HepG2 (cell line): ENCODE measurements around the gene SSU72. TPM values are rescaled to one million over a fixed set of nuclear protein-coding genes. Genes with fewer than 3 reads are reported as not detected.

Source experiments
- ATF4 ChIP-seq, 2 experiments: fragments of 450-650 bp in 1 of 2; sonication (generic) in 1 of 2; formaldehyde crosslinking; IDR thresholded peaks; 2 replicates each; pipeline versions ENCODE4 v1.5.0 to v1.8.0; 2020 to 2022; ENCODE audit warnings: mild to moderate bottlenecking in 1 of 2, missing genetic modification reagents in 1 of 2
- CC2D1A ChIP-seq: sonication (generic); formaldehyde crosslinking; IDR thresholded peaks from 2 replicates; pipeline ENCODE4 v1.8.1; 2023; ENCODE audit warnings: mild to moderate bottlenecking, missing genetic modification reagents
- GATAD2A ChIP-seq: IDR thresholded peaks from 2 replicates; pipeline ENCODE4 v1.6.1; 2016
- MNT ChIP-seq: fragments of 450-650 bp; IDR thresholded peaks from 2 replicates; pipeline ENCODE4 v1.6.1; 2016
- RFX1 ChIP-seq: fragments of 450-650 bp; IDR thresholded peaks from 2 replicates; pipeline ENCODE4 v1.6.1; 2017
- SP5 ChIP-seq: IDR thresholded peaks from 2 replicates; pipeline ENCODE4 v1.6.1; 2016; ENCODE audit warnings: low read depth, borderline replicate concordance
- ZMYM2 ChIP-seq: sonication (generic); formaldehyde crosslinking; IDR thresholded peaks from 2 replicates; pipeline ENCODE4 v1.8.0; 2022; ENCODE audit warnings: mild to moderate bottlenecking, missing genetic modification reagents
- ZNF101 ChIP-seq: sonication (generic); formaldehyde crosslinking; IDR thresholded peaks from 2 replicates; pipeline ENCODE4 v1.4.0; 2020; ENCODE audit warnings: mild to moderate bottlenecking, low read depth, missing genetic modification reagents, borderline replicate concordance
- ZNF550 ChIP-seq: sonication (generic); formaldehyde crosslinking; IDR thresholded peaks from 2 replicates; pipeline ENCODE4 v1.4.0; 2020; ENCODE audit warnings: mild to moderate bottlenecking, missing genetic modification reagents, borderline replicate concordance
- ZNF558 ChIP-seq: sonication (generic); formaldehyde crosslinking; IDR thresholded peaks from 2 replicates; pipeline ENCODE4 v1.9.0; 2022; ENCODE audit warnings: mild to moderate bottlenecking, missing genetic modification reagents, borderline replicate concordance
- ZNF639 ChIP-seq: conservative IDR thresholded peaks from 2 replicates; pipeline ENCODE4 v1.6.1; 2018; ENCODE audit warnings: missing genetic modification reagents
- ZNF850 ChIP-seq: sonication (generic); formaldehyde crosslinking; conservative IDR thresholded peaks from 2 replicates; pipeline ENCODE4 v1.9.0; 2021; ENCODE audit warnings: mild to moderate bottlenecking, missing genetic modification reagents
- polyA plus RNA-seq, 8 experiments: library from polyadenylated mRNA; depleted of rRNA in 3 of 8; stranded (reverse) in 7 of 8; unstranded in 1 of 8; fragments of >200 nt; fragmentation: Illumina TruSeq in 4 of 8; extraction: Trizol in 4 of 8; gene quantifications; 2 replicates each; pipeline versions ENCODE4 v1.2.1 to v1.2.3, GENCODE V29; 2011 to 2016; ENCODE audit warnings: low read depth in 4 of 8, missing spikeins in 1 of 8, mixed read lengths in 1 of 8; ENCODE audit not compliant: insufficient read depth in 1 of 8
- total RNA-seq, 5 experiments: library from RNA; depleted of rRNA; stranded (reverse); fragments of >200 nt; fragmentation: Illumina TruSeq; extraction: Trizol; gene quantifications; 2 replicates each; pipeline ENCODE4 v1.2.3, GENCODE V29; 2016; ENCODE audit warnings: low read depth in 1 of 5
- TF ChIP-seq, protein P1 (sequence below): sonication (generic); formaldehyde crosslinking; IDR thresholded peaks from 2 replicates; pipeline ENCODE4 v1.5.0; 2020; ENCODE audit warnings: mild to moderate bottlenecking, missing genetic modification reagents
- TF ChIP-seq, protein P2 (sequence below), 2 experiments: IDR thresholded peaks; 2 replicates each; pipeline ENCODE4 v1.6.1; 2011 to 2012; ENCODE audit warnings: low read length in 2 of 2, borderline replicate concordance in 1 of 2, low read depth in 1 of 2, mild to moderate bottlenecking in 1 of 2, moderate library complexity in 1 of 2
- TF ChIP-seq, protein P3 (sequence below): IDR thresholded peaks from 2 replicates; pipeline ENCODE4 v1.6.1; 2016; ENCODE audit warnings: low read depth, borderline replicate concordance
- TF ChIP-seq, protein P4 (sequence below): sonication (generic); formaldehyde crosslinking; IDR thresholded peaks from 2 replicates; pipeline ENCODE4 v1.5.1; 2020; ENCODE audit warnings: mild to moderate bottlenecking, moderate library complexity, missing genetic modification reagents

The SSU72 gene
- total and polyA plus RNA-seq, 2 of the 13 experiments (the other 11 are each of a cell fraction or from before 2014, with no cell fraction given): 42.8 to 67.1 TPM

GRCh38 chr1:1511533-1512285 lies 63.0 kb downstream of the SSU72 start, which contains the start of gene ATAD3A (continued):
- TF ChIP-seq MNT (peak; percentile 68), RFX1 (peak; percentile 82), ZNF101 (CRISPR knock-in tag) (no peak), CC2D1A (CRISPR knock-in tag) (no peak), GATAD2A (CRISPR knock-in tag) (peak; percentile 59), ZNF558 (CRISPR knock-in tag) (no peak), ZMYM2 (no peak), ZNF550 (CRISPR knock-in tag) (no peak), ATF4 (CRISPR knock-in tag; IDR thresholded peaks at IDR 0.05) (no peak), ZNF850 (no peak), SP5 (CRISPR knock-in tag) (peak; percentile 50; the same call in 1 of the 2 replicates), ZNF639 (CRISPR knock-in tag) (peak; percentile 94)
- TF ChIP-seq, protein P1, sequence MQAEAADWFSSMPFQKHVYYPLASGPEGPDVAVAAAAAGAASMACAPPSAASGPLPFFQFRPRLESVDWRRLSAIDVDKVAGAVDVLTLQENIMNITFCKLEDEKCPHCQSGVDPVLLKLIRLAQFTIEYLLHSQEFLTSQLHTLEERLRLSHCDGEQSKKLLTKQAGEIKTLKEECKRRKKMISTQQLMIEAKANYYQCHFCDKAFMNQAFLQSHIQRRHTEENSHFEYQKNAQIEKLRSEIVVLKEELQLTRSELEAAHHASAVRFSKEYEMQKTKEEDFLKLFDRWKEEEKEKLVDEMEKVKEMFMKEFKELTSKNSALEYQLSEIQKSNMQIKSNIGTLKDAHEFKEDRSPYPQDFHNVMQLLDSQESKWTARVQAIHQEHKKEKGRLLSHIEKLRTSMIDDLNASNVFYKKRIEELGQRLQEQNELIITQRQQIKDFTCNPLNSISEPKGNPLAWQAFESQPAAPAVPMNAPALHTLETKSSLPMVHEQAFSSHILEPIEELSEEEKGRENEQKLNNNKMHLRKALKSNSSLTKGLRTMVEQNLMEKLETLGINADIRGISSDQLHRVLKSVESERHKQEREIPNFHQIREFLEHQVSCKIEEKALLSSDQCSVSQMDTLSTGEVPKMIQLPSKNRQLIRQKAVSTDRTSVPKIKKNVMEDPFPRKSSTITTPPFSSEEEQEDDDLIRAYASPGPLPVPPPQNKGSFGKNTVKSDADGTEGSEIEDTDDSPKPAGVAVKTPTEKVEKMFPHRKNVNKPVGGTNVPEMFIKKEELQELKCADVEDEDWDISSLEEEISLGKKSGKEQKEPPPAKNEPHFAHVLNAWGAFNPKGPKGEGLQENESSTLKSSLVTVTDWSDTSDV: no peak
- TF ChIP-seq, protein P2, sequence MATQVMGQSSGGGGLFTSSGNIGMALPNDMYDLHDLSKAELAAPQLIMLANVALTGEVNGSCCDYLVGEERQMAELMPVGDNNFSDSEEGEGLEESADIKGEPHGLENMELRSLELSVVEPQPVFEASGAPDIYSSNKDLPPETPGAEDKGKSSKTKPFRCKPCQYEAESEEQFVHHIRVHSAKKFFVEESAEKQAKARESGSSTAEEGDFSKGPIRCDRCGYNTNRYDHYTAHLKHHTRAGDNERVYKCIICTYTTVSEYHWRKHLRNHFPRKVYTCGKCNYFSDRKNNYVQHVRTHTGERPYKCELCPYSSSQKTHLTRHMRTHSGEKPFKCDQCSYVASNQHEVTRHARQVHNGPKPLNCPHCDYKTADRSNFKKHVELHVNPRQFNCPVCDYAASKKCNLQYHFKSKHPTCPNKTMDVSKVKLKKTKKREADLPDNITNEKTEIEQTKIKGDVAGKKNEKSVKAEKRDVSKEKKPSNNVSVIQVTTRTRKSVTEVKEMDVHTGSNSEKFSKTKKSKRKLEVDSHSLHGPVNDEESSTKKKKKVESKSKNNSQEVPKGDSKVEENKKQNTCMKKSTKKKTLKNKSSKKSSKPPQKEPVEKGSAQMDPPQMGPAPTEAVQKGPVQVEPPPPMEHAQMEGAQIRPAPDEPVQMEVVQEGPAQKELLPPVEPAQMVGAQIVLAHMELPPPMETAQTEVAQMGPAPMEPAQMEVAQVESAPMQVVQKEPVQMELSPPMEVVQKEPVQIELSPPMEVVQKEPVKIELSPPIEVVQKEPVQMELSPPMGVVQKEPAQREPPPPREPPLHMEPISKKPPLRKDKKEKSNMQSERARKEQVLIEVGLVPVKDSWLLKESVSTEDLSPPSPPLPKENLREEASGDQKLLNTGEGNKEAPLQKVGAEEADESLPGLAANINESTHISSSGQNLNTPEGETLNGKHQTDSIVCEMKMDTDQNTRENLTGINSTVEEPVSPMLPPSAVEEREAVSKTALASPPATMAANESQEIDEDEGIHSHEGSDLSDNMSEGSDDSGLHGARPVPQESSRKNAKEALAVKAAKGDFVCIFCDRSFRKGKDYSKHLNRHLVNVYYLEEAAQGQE (IDR thresholded peaks at IDR 0.05; ENCODE audit: borderline replicate concordance in 1 of 2, low read depth in 1 of 2, low read length in 2 of 2): 0 out of 4 replicates have a peak, but pooled peaks of 1 of the 2 experiments have one; percentile 50
- TF ChIP-seq, protein P3, sequence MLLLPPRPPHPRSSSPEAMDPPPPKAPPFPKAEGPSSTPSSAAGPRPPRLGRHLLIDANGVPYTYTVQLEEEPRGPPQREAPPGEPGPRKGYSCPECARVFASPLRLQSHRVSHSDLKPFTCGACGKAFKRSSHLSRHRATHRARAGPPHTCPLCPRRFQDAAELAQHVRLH (CRISPR knock-in tag): peak; percentile 81; the same call in 1 of the 2 replicates
- TF ChIP-seq, protein P4, sequence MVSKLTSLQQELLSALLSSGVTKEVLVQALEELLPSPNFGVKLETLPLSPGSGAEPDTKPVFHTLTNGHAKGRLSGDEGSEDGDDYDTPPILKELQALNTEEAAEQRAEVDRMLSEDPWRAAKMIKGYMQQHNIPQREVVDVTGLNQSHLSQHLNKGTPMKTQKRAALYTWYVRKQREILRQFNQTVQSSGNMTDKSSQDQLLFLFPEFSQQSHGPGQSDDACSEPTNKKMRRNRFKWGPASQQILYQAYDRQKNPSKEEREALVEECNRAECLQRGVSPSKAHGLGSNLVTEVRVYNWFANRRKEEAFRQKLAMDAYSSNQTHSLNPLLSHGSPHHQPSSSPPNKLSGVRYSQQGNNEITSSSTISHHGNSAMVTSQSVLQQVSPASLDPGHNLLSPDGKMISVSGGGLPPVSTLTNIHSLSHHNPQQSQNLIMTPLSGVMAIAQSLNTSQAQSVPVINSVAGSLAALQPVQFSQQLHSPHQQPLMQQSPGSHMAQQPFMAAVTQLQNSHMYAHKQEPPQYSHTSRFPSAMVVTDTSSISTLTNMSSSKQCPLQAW (CRISPR knock-in tag): peak; percentile 95
